Esophagus squamous epithelium (tissue), 4 donors: ENCODE measurements around the gene ZFP57.
"Not testable (repeated sequence)": the region's sequence is repeated elsewhere in the genome, so short reads cannot be mapped to it uniquely, and the experiment has no call there.

Experiments used
- POLR2A ChIP-seq, 4 donors: fragments of 450-650 bp; IDR thresholded peaks; one replicate each; pipeline ENCODE4 v1.6.1; 2017; ENCODE audit warnings: antibody characterized with exemption in 4 of 4, mild to moderate bottlenecking in 4 of 4, moderate library complexity in 3 of 4
- TF ChIP-seq, protein P1 (sequence below), 6 experiments: fragments of 450-650 bp in 4 of 6; fragments of 200-600 bp in 2 of 6; sonication (generic) in 2 of 6; IDR thresholded peaks; one replicate each; pipeline ENCODE4 v1.5.1; 2016 to 2019; ENCODE audit warnings: antibody characterized with exemption in 6 of 6, mild to moderate bottlenecking in 4 of 6, moderate library complexity in 4 of 6

DNA sequence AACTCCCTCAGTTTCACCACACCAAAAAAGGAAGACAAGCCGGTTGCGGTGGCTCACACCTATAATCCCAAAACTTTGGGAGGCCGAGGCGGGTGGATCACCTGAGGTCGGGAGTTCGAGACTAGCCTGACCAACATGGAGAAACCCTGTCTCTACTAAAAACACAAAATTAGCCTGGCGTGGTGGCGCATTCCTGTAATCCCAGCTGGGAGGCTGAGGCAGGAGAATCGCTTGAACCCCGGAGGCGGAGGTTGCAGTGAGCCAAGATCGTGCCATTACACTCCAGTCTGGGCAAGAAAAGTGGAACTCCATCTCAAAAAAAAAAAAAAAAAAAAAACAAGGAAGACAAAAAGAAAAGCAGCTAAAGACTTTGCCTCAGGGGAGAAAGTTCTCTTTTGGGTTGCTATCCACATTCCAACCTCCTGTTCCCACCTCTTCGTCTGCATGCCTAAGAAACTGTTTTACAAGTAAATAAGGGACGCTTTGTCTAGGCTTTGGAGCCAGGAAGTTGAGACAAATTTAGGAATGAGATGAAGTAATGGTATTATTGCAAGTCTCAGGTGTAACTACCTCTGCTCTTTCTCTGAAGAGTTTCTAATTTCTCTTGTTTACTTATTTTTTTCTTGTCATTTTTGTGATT lies 19.3 kb downstream of the ZFP57 start:
- TF ChIP-seq, protein P1, sequence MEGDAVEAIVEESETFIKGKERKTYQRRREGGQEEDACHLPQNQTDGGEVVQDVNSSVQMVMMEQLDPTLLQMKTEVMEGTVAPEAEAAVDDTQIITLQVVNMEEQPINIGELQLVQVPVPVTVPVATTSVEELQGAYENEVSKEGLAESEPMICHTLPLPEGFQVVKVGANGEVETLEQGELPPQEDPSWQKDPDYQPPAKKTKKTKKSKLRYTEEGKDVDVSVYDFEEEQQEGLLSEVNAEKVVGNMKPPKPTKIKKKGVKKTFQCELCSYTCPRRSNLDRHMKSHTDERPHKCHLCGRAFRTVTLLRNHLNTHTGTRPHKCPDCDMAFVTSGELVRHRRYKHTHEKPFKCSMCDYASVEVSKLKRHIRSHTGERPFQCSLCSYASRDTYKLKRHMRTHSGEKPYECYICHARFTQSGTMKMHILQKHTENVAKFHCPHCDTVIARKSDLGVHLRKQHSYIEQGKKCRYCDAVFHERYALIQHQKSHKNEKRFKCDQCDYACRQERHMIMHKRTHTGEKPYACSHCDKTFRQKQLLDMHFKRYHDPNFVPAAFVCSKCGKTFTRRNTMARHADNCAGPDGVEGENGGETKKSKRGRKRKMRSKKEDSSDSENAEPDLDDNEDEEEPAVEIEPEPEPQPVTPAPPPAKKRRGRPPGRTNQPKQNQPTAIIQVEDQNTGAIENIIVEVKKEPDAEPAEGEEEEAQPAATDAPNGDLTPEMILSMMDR (IDR thresholded peaks at IDR 0.05), result not testable (repeated sequence)
- TF ChIP-seq POLR2A (IDR thresholded peaks at IDR 0.05), result not testable (repeated sequence)
